Left kidney (tissue), 2 donors: ENCODE measurements around the gene MTCH1. TPM values are rescaled to one million over a fixed set of nuclear protein-coding genes. Genes with fewer than 3 reads are reported as not detected.
"Not testable (repeated sequence)": the region's sequence is repeated elsewhere in the genome, so short reads cannot be mapped to it uniquely, and the experiment has no call there.

Experiments used
- DNase-seq: peaks from one replicate; pipeline ENCODE4 v3.0.0-alpha.2; 2013
- polyA plus RNA-seq: library from polyadenylated mRNA; unstranded; fragments of 120-200 nt; gene quantifications from one replicate; pipeline ENCODE4 v1.2.1, GENCODE V29; 2013; ENCODE audit not compliant: insufficient read length

Gene MTCH1
- polyA plus RNA-seq, 1 donor: 149 TPM

DNA sequence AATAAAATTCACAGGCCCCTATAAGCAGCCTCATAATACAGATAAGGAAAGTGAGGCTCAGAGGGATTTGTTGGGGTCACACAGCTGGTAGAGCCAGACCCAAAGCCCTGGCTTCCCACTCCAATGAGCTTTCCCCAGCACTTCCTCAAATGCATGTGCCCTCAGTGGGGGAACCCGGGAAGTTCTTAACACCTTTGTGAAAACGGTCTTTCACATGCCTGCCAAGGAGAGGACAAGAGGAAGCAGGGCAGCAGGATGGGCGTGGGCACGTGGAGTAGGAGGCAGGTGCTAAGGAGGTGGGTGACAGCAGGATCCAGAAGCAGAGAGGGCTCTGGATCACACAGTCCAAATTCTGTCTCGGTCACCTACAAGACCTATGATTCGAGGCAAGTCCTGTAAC lies 30.9 kb downstream of the MTCH1 start:
- DNase-seq: no peak

DNA sequence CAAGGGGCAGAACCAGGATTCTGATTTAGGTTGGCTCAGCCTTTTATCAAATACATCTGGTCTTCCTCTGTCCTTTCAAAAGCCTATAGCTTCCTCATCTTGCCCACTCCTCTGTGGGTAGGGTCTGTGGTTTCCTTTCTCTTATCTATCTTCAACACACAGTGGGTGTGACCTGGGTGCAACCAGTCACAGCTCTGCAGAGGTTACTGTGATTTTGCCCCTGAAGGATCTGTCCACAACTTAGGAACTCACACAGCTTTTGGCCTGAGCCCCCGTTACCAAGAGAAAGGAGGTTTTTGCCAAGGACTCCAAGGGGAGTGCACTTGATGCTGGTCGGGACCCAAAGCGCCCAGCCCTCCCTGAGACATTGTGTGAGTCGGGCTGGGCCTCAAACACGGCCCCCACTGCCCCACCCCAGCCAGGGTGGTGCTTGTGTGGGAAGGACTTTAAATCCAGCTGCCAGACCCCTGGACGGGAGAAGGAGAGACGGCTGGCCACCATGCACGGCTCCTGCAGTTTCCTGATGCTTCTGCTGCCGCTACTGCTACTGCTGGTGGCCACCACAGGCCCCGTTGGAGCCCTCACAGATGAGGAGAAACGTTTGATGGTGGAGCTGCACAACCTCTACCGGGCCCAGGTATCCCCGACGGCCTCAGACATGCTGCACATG lies 31.6 kb downstream of the MTCH1 start, which contains the start of gene PI16:
PI16 (plus strand) TSS at position 477 of the 670 bp plus-strand sequence; CDS start at position 500, 23 bp downstream.
- DNase-seq: no peak

DNA sequence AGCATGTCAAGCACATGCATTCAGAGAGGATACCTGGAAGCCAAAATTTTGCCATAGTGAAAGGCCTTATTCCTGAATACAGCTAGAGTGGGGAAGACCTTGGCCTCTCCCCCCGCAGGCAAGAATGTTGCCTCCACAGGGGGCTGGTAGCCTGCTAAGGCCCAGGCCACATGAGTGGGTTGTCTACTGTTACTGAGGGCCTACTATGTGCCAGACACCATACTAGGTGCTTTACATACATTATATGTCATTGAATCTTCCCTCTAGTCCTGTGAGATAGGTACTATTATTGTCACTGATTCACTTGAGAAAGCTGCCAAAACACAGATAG lies 32.1 kb downstream of the MTCH1 start:
- DNase-seq: no peak

DNA sequence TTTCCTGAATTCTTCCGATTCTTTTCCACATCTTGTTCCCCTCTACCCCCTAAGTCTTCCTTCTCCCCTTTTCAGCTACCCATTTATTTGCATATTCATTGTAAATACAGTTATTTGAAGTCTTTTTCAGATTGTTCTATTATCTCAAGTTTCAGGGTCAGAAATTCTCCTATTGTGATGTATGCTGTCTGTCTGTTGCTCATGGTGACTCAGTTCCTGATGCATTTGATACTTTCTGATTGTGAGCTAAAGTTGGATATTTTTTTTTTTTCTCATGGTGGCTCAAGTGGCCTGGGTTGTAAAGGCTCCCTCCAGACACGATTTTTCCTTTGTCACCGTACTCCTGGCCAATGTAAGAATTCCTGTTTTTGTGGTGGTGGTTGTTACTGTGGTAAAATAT lies 36.4 kb downstream of the MTCH1 start:
- DNase-seq: no peak

DNA sequence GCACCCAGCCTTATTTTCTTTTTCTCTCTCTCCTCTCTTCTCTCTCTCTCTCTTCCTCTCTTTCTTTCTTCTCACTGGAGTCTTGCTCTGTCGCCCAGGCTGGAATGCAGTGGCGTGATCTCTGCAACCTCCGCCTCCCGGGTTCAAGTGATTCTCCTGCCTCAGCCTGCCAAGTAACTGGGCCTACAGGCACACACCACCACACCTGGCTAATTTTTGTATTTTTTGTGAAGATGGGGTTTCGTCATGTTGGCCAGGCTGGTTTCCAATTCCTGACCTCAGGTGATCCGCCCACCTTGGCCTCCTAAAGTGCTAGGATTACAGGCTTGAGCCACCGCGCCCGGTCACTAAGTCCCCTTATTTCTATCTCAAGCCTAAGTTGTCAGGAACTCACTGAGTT lies 36.9 kb downstream of the MTCH1 start:
- DNase-seq: not testable (repeated sequence)

DNA sequence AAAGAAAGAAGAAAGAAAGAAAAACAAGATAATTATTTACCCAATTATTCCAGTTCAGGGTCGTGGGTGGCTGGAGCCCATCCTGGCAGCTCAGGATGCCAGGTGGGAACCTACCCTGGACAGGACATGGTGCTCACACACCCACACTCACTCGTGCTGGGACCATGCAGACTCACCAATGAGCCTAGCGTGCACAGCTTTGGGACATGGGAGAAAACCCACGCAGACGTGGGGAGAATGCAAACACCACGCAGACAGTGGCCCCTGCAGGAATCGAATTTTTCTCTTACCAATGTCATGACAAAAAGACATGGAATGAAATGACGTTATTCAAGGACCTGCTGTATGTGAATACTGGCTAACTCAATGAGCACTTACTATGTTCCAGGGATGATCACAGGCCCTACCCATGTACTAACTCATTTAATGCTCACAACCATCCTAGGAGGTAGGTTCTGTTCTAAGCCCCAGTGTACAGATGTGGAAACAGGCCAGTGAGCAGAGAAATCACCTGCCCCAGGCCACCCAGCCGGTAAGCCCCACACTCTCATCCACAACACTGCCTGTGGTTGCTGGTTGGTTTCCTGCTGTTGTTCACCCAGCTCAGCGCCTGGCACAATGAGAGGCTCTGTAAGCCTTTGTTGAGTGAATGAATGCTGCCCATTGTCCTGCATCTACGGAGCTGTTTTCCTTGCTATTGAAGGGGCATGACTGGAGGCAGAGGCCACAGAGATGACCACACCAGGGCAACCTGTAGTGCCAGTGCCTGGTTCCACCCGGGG lies 38.2 kb downstream of the MTCH1 start:
- no peak for DNase-seq

DNA sequence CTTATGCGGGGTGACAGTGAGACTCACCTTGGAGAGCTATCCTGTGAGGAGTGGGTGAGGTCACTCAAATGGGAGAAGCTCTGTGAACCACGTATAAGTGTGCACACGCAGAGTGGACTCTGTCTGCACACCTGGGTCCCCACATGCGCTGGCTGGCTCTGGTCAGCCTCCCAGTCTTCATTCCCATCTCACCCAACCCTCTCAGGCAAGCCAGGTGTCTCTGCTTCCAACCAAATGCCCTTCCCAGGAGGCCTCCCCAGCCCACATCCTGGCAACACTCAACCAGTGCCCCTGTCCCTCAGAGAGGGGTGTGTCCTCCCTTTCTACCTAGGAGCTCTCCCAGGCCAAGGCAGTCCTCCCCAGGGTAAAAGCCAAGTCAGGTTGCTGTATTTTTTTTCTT lies 39.5 kb downstream of the MTCH1 start:
- DNase-seq: no peak

DNA sequence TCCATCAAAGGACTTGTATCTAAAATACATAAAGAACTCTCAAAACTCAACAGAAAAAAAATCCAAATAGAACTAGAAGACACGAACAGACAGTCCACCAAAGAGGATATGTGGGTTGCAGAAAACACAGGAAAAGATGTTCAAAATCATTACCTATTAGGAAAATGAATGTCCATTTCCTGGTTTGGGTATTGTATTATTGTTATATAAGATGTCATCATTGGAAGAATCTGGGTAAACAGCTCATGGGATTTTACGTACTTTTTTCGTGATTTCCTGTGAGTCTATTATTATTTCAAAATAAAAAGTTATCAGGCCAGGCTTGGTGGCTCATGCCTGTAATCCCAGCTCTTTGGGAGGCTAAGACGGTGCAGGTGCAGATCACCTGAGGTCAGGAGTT lies 40.7 kb downstream of the MTCH1 start:
- DNase-seq: no peak

DNA sequence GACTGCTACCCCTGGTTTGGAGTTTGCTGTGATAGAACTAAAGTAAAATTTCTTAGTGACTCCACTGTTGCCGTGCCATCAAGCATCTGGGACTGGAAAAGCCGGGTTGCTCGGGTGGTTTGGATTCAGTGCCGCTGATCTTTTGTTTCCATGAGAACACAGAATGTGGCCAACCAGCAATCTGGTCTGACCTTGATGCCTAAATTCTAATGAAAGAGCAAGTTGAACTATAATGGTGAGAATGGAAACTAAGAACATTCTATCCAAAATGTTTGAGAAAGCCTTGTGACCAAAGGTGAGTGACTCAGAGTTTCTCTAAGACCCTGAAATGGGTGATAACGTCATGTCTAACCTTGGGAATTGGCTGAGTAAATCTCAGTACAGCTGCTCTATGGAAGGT lies 41.3 kb downstream of the MTCH1 start:
- no peak for DNase-seq

DNA sequence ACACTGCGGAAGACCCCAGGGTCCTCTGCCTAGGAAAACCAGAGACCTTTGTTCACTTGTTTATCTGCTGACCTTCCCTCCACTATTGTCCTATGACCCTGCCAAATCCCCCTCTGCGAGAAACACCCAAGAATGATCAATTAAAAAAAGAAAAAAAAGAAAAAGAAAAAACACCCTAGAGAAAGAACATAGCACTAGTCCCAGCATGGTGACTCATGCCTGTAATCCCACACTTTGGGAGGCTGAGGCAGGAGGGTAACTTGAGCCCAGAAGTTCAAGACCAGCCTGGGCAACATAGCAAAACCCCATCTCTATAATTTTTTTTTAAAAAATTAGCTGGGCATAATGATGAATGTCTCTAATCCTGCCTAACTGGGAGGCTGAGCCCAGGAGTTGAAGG lies 43.7 kb downstream of the MTCH1 start:
- DNase-seq: not testable (repeated sequence)

DNA sequence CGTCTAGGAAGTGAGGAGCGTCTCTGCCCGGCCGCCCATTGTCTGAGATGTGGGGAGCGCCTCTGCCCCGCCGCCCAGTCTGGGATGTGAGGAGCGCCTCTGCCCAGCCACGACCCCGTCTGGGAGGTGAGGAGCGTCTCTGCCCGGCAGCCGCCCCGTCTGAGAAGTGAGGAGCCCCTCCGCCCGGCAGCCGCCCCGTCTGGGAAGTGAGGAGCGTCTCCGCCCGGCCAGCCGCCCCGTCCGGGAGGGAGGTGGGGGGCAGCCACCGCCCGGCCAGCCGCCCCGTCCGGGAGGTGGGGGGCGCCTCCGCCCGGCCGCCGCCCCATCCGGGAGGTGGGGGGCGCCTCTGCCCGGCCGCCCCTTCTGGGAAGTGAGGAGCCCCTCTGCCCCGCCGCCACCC lies 44.4 kb downstream of the MTCH1 start:
- not testable (repeated sequence) for DNase-seq

DNA sequence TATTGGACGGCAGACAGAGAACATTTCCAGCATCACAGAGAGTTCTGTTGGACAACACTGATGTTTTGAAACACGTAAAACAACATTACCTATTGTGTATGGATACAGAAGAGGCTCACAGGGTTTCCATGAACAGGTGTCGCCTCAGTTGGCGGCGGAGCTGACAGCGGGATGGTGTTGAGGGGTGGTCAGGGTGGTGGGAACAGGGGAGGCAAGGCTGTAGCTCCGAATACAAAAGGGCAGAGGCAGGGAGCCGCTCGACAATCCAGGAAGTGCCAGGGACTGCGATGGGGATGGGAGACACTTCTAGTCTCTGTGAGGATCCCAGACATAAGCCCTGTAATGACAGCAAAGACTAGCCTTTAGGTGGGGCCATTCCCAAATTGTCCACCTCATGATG lies 46.0 kb downstream of the MTCH1 start:
- no peak for DNase-seq

DNA sequence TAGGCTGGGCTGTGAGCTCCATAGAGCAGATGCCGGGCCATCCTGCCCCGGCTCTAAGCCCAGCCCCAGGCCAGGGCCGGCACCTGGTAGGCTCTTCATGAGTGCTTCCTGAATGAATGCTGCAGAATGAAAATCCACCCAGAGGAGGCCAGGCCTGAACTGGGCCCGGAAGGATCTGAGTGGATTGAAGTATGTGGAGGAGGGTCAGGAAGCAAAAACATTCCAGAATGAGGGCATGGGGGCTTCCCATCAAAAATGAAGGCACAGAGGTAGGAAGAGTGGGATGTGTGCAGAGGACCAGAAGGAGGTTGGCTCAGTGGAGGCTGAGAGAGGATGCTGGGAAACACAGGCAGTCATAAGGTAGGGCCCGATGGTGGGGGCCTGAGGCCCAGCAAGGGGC lies 47.0 kb downstream of the MTCH1 start:
- DNase-seq: not testable (repeated sequence)

DNA sequence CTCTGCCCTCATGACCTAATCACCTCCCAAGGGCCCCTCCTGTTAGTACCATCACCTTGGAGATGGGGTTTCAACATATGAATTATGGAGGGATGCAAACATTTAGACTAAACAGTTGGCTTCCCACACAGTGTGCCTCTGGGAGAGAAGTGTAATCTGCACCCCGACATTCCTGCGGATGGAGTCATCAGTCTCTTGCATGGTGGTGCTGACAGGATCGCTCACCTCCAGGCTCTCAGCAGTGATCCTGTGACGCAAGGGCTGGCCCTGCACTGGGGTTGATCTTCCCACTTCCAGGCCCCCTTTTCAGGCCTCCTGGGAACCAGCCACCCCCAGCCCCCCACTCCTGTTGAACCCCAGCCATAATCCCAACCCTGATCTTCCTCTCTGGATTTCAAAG lies 47.5 kb downstream of the MTCH1 start:
- no peak for DNase-seq

DNA sequence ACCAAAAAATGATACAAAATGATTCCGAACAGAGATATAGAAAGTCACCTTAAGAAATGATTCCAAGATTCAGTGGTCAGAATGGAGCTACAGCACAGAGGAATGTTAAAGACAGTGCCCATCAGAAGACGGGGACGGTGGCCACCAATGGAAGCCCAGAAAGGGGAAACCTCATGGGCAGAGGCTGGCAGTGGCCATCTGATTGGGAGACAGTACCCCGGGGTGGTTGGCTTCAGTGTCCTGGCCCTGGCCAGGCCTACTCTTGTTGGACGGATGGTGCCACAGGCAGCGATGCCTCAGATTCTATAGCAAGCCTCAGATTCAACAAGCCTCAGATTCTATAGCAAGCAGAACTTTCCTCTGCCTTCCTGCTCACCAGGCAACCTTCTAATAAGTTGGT lies 48.1 kb downstream of the MTCH1 start:
- no peak for DNase-seq

DNA sequence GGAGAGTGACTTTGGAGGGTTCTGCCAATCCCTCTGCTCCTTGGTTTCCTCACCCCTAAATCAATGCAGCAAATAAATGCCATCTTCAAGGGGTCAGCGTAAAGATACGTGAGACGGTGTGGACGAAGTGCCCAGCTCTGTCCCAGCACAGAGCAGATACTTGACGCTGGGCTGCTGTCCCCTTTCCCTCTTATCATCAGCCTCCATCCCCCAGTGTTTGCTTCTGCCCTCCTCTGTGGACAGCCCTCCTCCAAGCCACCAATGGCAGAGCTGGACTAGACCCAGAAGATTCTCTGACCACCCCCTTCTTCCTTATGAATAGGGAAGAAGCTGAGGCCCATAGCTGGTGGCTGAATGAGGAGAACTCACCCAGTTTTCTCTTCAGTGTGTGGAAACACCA lies 49.2 kb downstream of the MTCH1 start:
- DNase-seq: no peak

DNA sequence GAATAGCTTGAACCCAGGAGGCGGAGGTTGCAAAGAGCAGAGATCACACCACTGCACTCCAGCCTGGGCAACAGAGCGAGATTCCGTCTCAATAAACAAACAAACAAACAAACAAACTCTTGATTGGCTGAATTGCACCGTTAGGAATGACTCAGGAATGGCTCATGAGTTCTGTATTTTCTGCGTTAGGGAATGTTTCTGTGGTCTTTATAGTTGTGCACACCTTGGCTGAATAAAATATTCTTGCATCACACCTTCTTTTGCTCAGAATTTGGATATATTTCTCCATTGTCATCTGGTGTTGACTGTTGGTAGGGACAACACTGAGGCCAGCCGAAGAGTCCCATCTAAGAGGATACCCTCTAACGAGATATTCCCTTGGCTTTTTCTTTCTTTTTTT lies 51.1 kb downstream of the MTCH1 start:
- no peak for DNase-seq

DNA sequence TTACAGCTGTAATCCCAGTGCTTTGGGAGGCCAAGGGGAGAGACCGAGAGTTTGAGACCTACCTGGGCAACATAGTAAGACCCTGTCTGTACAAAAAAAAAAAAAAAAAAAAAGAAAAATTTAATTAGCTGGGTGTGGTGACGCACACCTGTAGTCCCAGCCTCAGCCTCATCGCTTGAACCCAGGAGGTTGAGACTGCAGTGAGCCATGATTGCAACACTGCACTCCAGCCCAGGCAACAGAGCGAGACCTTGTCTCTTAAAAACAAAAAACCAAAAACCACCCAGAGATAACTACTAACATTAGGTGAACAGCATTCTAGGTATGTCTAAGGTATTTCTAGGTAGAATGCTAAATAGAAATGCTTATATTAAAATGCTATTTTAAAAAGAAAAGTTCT lies 52.5 kb downstream of the MTCH1 start:
- no peak for DNase-seq

DNA sequence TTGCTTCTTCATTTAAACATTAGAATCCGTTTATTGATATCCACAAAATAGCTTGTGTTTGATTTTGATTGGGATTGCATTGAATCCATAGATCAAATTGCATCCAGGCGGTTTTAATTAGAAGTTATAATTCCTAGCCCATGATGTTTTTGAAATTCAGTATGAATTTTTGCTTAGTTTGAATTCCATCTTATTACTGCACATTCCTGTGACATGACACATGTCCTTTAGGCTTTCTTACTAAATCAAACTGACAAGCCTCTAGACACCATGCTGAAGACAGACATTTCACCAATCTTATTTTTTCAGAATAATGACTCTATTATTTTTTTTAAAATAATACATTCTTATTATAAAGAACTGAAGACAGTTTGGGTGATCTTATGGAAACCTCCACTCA lies 52.9 kb downstream of the MTCH1 start:
- DNase-seq: no peak

DNA sequence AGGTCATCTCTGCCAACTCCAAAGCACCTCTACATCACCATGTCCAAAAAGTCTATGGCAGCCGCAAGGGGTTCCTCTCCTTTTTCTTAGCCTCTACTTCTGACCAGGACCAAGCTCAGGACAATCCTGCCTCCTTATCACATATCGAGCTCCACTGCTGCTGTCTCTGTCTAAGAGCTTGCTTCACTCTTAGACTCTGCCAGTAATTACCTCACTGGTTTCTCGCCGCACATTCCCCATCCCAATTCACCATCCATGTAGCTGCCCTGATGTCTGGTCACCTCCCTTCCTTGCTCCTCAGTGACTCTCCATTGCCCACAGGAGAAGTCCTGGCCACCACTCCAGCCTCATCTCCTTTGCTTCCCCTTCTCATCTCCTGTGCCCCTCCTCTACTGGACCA lies 55.5 kb downstream of the MTCH1 start:
- no peak for DNase-seq

DNA sequence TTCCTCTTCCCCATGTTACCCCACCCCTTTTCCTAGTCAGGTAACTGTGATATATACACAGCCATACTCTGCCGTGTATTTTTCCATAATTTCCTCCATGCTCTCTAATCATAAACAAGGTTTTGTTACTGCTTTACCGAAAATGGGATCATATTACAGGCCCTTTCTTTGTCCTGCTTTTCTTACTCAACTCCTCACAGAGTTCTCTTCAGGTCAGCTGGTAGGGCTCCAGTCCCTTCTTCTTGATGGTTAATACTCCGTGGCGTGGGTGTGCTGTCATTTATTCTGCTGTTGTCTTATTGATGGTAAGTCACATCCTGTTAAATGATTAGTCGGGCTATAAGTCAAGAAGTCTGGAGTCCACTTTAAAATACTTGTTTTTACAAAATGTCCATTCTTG lies 56.4 kb downstream of the MTCH1 start:
- DNase-seq: peak; percentile 31

DNA sequence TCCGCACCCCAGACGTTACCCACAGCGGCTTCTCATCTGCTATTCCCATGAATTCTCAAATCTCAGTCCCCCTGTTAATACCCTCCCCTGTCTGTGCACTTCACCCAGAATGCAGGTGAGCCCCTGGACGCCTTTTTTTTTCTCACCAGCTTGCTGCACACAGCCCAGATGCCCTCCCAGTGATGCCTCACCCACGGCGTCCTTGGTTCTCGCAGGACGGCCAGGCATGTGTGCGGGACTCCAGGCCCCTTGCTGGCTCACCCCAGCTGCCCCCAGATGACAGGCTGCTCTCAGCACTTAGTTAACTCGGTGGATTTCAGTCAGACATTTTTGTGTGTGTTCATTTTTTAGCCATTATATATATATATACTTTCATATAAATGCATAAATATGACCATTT lies 56.8 kb downstream of the MTCH1 start:
- no peak for DNase-seq

DNA sequence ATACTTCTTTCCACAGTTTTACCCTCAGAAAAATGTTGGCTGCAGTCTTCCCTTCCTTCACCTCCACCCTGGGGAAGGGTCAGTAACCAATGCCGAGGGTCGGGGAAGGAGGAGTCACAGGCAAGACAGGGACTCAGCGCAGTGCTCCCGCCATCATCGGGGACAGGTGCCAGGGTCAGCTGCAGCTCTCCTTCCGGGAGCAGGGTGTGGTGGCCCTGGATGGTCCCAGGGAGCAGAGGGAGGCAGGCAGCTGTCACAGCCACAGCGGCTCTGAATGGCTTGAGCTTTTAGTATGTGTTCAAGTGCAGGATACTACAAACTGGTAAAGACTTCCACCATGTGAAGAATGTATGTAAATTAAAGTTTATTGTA lies 57.5 kb downstream of the MTCH1 start:
- no peak for DNase-seq
